Endothelial cell of umbilical vein (primary cell): Measurements from ENCODE around the gene RBM28. TPM values are rescaled to one million over a fixed set of nuclear protein-coding genes. Genes with fewer than 3 reads are reported as not detected.

Source experiments
- BruUV-seq: library from RNA; stranded (reverse); fragments of 400-500 nt; replicated peaks from 2 replicates; lab custom pipeline; 2021; lab: Mats Ljungman, UMichigan
- CTCF ChIA-PET: fragments of 300-600, 350-600 bp; sonication (Branson Sonifier 250); formaldehyde crosslinking; loops from one replicate; lab custom pipeline; 2021; ENCODE audit warnings: antibody characterized with exemption, inconsistent platforms; lab: Charles Lee
- POLR2A ChIA-PET: fragments of 300-600, 350-600 bp; sonication (Branson Sonifier 250); formaldehyde crosslinking; loops from one replicate; lab custom pipeline; 2021; ENCODE audit warnings: antibody characterized with exemption, inconsistent platforms; lab: Charles Lee
- DNase-seq: peaks from one replicate; pipeline ENCODE4 v3.0.0-alpha.2; 2011; ENCODE audit warnings: low read depth, low spot score
- FAIRE-seq: peaks from 2 replicates; lab custom pipeline; 2011; peaks lifted over from hg19 to GRCh38; lab: Jason Lieb, UNC
- H2AFZ ChIP-seq: 2 replicates; pipeline ENCODE4 v1.6.0; 2012; ENCODE audit warnings: low read depth, low read length, control low read depth, inconsistent platforms
- H3K27ac ChIP-seq: 2 replicates; pipeline ENCODE4 v1.5.1; 2011; ENCODE audit warnings: low read depth, mild to moderate bottlenecking, control low read depth, low read length, moderate library complexity; ENCODE audit not compliant: insufficient read depth
- H3K27me3 ChIP-seq, 2 experiments: 2 replicates each; pipeline versions ENCODE4 v1.6.0 to v1.6.1; 2011; ENCODE audit warnings: low read length in 2 of 2, mixed read lengths in 1 of 2; ENCODE audit not compliant: control insufficient read depth in 2 of 2, insufficient read depth in 2 of 2
- H3K36me3 ChIP-seq, 2 experiments: 2 replicates in 1 of 2; 3 replicates in 1 of 2; pipeline ENCODE4 v1.5.1; 2011; ENCODE audit warnings: low read length in 2 of 2, mild to moderate bottlenecking in 1 of 2, moderate library complexity in 1 of 2; ENCODE audit not compliant: control insufficient read depth in 2 of 2, insufficient read depth in 2 of 2; ENCODE audit errors: extremely low read depth in 1 of 2
- H3K4me1 ChIP-seq: 3 replicates; pipeline ENCODE4 v1.5.1; 2011; ENCODE audit warnings: mild to moderate bottlenecking, low read length; ENCODE audit not compliant: control insufficient read depth, insufficient read depth; ENCODE audit errors: extremely low read depth
- H3K4me2 ChIP-seq: 2 replicates; pipeline ENCODE4 v1.6.1; 2011; ENCODE audit warnings: low read length, control low read depth, mixed read lengths; ENCODE audit not compliant: insufficient read depth
- H3K4me3 ChIP-seq, 3 experiments: fragments of 200-600 bp in 1 of 3; sonication (generic), shearing (Covaris generic) in 1 of 3; replicated peaks in 1 of 3; 2 replicates each; pipeline ENCODE4 v1.5.1; 2011 to 2016; ENCODE audit warnings: control low read depth in 3 of 3, low read length in 3 of 3, mild to moderate bottlenecking in 2 of 3, inconsistent platforms in 1 of 3, low read depth in 1 of 3, moderate library complexity in 1 of 3; ENCODE audit not compliant: insufficient read depth in 1 of 3
- H3K79me2 ChIP-seq: 2 replicates; pipeline ENCODE4 v1.6.0; 2012; ENCODE audit warnings: low read length, inconsistent platforms; ENCODE audit not compliant: control insufficient read depth, insufficient read depth
- H3K9ac ChIP-seq: replicated peaks from 2 replicates; pipeline ENCODE3; 2011; ENCODE audit warnings: low read length, control low read depth; ENCODE audit not compliant: insufficient read depth; ENCODE audit errors: extremely low read depth
- H3K9me1 ChIP-seq: replicated peaks from 3 replicates; pipeline ENCODE4 v1.6.0; 2011; ENCODE audit warnings: mild to moderate bottlenecking, low read length; ENCODE audit not compliant: control insufficient read depth, insufficient read depth; ENCODE audit errors: extremely low read depth
- H3K9me3 ChIP-seq: replicated peaks from 2 replicates; pipeline ENCODE4 v1.5.1; 2012; ENCODE audit warnings: low read length, inconsistent platforms; ENCODE audit not compliant: control insufficient read depth, insufficient read depth
- H4K20me1 ChIP-seq: replicated peaks from 2 replicates; pipeline ENCODE3; 2011; ENCODE audit warnings: mild to moderate bottlenecking, low read length; ENCODE audit not compliant: control insufficient read depth, insufficient read depth; ENCODE audit errors: extremely low read depth
- EZH2 ChIP-seq: IDR thresholded peaks from 2 replicates; pipeline ENCODE4 v1.6.1; 2012; ENCODE audit warnings: borderline replicate concordance, low read depth, mild to moderate bottlenecking, moderate library complexity, low read length, inconsistent platforms; ENCODE audit not compliant: severe bottlenecking
- FOS ChIP-seq: IDR thresholded peaks from 2 replicates; pipeline ENCODE4 v1.6.1; 2011; ENCODE audit warnings: mild to moderate bottlenecking, low read length, moderate library complexity, borderline replicate concordance; ENCODE audit not compliant: insufficient read depth
- GATA2 ChIP-seq: IDR thresholded peaks from 2 replicates; pipeline ENCODE4 v1.7.0; 2011; ENCODE audit warnings: low read depth, mild to moderate bottlenecking, moderate library complexity, mixed read lengths, low read length; ENCODE audit not compliant: insufficient read length, insufficient read depth
- JUN ChIP-seq: IDR thresholded peaks from 2 replicates; pipeline ENCODE4 v1.6.1; 2011; ENCODE audit warnings: borderline replicate concordance, low read depth; ENCODE audit not compliant: insufficient read length, insufficient read depth
- MAX ChIP-seq: IDR thresholded peaks from 2 replicates; pipeline ENCODE4 v1.6.1; 2011; ENCODE audit not compliant: insufficient read depth, insufficient read length
- MYC ChIP-seq: IDR thresholded peaks from one replicate; pipeline ENCODE4 v1.6.1; 2011; ENCODE audit warnings: mild to moderate bottlenecking, low read depth, low read length
- POLR2A ChIP-seq: IDR thresholded peaks from 2 replicates; pipeline ENCODE4 v1.6.1; 2012; ENCODE audit warnings: low read depth, mild to moderate bottlenecking, control low read depth, low read length
- POLR2AphosphoS5 ChIP-seq: IDR thresholded peaks from 2 replicates; pipeline ENCODE4 v1.6.1; 2012; ENCODE audit warnings: low read depth, mild to moderate bottlenecking, control low read depth, low read length, moderate library complexity; ENCODE audit not compliant: insufficient read depth
- dilution Hi-C: fragments of 300-500 bp; cut with MboI; formaldehyde crosslinking; loops from one replicate; pipeline ENCODE4 v1.15.0; 2019; ENCODE audit warnings: low sequenced_read_pairs; ENCODE audit not compliant: extremely low pct_ligation_motif_present
- intact Hi-C: fragments of 100-400 bp; cut with micrococcal nuclease; formaldehyde crosslinking; loops from one replicate; pipeline ENCODE4 v1.10.0; 2022
- polyA plus RNA-seq, 4 experiments: library from polyadenylated mRNA; depleted of rRNA in 3 of 4; stranded (reverse) in 3 of 4; unstranded in 1 of 4; fragments of >200 nt; gene quantifications; 2 replicates each; pipeline versions ENCODE4 v1.2.1 to v1.2.3, GENCODE V29; 2011 to 2012; ENCODE audit warnings: missing spikeins in 1 of 4
- total RNA-seq: library from RNA; stranded (reverse); gene quantifications from 2 replicates; pipeline ENCODE4 v1.2.3, GENCODE V29; 2021
- TF ChIP-seq, protein P1 (sequence below), 2 donors: IDR thresholded peaks; 1 replicate in 1 of 2; 2 replicates in 1 of 2; pipeline ENCODE4 v1.5.1; 2011; ENCODE audit warnings: low read length in 2 of 2, mild to moderate bottlenecking in 2 of 2, moderate library complexity in 2 of 2, control low read depth in 1 of 2, inconsistent platforms in 1 of 2, low read depth in 1 of 2; ENCODE audit not compliant: insufficient read depth in 1 of 2; ENCODE audit errors: extremely low read depth in 1 of 2

Gene RBM28
- total and polyA plus RNA-seq, 2 donors (not counting 3 experiments of a cell fraction or from before 2014, with no cell fraction given), result 11.6 to 58.7 TPM

- no peaks in the 10 kb centered on the region for H4K20me1 ChIP-seq
- no peak overlapping the region for H3K4me3 ChIP-seq
- no TSS peak for BruUV-seq
- H3K36me3 ChIP-seq, result no peaks in the 10 kb centered on the region
- POLR2A ChIA-PET, result no interaction called here
- DNase-seq (no peak), FAIRE-seq (no peak)
- intact Hi-C loops, result no loop called here
- CTCF ChIA-PET, result interaction anchor here (0.6 to 16.4 kb wide), 5 partner anchors 8 to 112 kb away, joined by 3 to 778 read pairs (median 37); no protein-coding TSS in a partner anchor
- no peak for TF ChIP-seq EZH2
- TF ChIP-seq POLR2AphosphoS5, result no peak
- TF ChIP-seq MYC, result no peak
- no peak for TF ChIP-seq POLR2A
- TF ChIP-seq GATA2, result no peak
- TF ChIP-seq MAX, result no peak
- TF ChIP-seq JUN, result no peak
- TF ChIP-seq, protein P1, sequence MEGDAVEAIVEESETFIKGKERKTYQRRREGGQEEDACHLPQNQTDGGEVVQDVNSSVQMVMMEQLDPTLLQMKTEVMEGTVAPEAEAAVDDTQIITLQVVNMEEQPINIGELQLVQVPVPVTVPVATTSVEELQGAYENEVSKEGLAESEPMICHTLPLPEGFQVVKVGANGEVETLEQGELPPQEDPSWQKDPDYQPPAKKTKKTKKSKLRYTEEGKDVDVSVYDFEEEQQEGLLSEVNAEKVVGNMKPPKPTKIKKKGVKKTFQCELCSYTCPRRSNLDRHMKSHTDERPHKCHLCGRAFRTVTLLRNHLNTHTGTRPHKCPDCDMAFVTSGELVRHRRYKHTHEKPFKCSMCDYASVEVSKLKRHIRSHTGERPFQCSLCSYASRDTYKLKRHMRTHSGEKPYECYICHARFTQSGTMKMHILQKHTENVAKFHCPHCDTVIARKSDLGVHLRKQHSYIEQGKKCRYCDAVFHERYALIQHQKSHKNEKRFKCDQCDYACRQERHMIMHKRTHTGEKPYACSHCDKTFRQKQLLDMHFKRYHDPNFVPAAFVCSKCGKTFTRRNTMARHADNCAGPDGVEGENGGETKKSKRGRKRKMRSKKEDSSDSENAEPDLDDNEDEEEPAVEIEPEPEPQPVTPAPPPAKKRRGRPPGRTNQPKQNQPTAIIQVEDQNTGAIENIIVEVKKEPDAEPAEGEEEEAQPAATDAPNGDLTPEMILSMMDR (IDR thresholded peaks at IDR 0.05; ENCODE audit: extremely low read depth in 1 of 2, insufficient read depth in 1 of 2, low read depth in 1 of 2, low read length in 2 of 2), result no peak
- TF ChIP-seq FOS, result no peak
- dilution Hi-C loops, result no loop called here
- peaks cover 43 to 46% of the 10 kb centered on the region in 2 experiments for H3K27me3 ChIP-seq
- H3K79me2 ChIP-seq, result no peaks in the 10 kb centered on the region
- H3K9ac ChIP-seq, result no peak overlapping the region
- H3K4me1 ChIP-seq, result no peaks in the 10 kb centered on the region
- no peaks in the 10 kb centered on the region for H3K9me1 ChIP-seq
- no peak overlapping the region for H2AFZ ChIP-seq
- no peaks in the 10 kb centered on the region for H3K9me3 ChIP-seq
- H3K27ac ChIP-seq, result no peak overlapping the region
- H3K4me2 ChIP-seq, result no peak overlapping the region
Measured at GRCh38 chr7:128349466-128349825, 5.7 kb upstream of the RBM28 start.
